K562 (cell line): ENCODE results near the gene CEP41. TPM values are rescaled to one million over a fixed set of nuclear protein-coding genes. Genes with fewer than 3 reads are reported as not detected.
A peak's percentile ranks its signal among the peaks of the same experiment; 100 is the strongest.

Experiments
- ATAC-seq: fragments of 200-7000 bp; cut with Tn5 transposase; 3 replicates; pipeline ENCODE4 v1.9.1; 2020; ENCODE audit warnings: moderate library complexity
- BruUV-seq: library from RNA; stranded (reverse); fragments of 400-500 nt; replicated peaks from 2 replicates; lab custom pipeline; 2021; lab: Mats Ljungman, UMichigan
- CTCF ChIA-PET: fragments of 300-600 bp; formaldehyde crosslinking; extraction: SDS; loops from one replicate; lab custom pipeline; 2021; ENCODE audit warnings: low intra/inter-chr PET ratio; lab: Yijun Ruan, JAX
- POLR2A ChIA-PET: fragments of 300-600, 350-650 bp; sonication (Branson Sonifier 250); formaldehyde crosslinking; extraction: SDS; loops from one replicate; lab custom pipeline; 2021; ENCODE audit warnings: antibody characterized with exemption, inconsistent platforms; lab: Yijun Ruan, JAX
- DNase-seq, 4 experiments: peaks; one replicate each; pipeline versions ENCODE4 v3.0.0 to v3.0.0-alpha.2; 2011 to 2018; ENCODE audit warnings: low spot score in 3 of 4, mixed read lengths in 3 of 4; ENCODE audit errors: extremely low read depth in 1 of 4
- FAIRE-seq: peaks from 2 replicates; lab custom pipeline; 2011; peaks lifted over from hg19 to GRCh38; lab: Jason Lieb, UNC
- H2AFZ ChIP-seq: 2 replicates; pipeline ENCODE4 v1.6.0; 2011; ENCODE audit warnings: low read depth, low read length, control low read depth, inconsistent platforms
- H3K27ac ChIP-seq: fragments of 200-600 bp; 3 replicates; pipeline ENCODE4 v1.8.0; 2011; ENCODE audit warnings: low read depth, mild to moderate bottlenecking, control low read depth, inconsistent platforms, low read length, moderate library complexity, mixed read lengths; ENCODE audit errors: extremely low read depth
- H3K27me3 ChIP-seq, 2 experiments: fragments of 300-600 bp in 1 of 2; 2 replicates in 1 of 2; 3 replicates in 1 of 2; pipeline versions ENCODE4 v1.6.0 to v1.8.0; 2011; ENCODE audit warnings: inconsistent platforms in 2 of 2, low read length in 2 of 2, mild to moderate bottlenecking in 1 of 2, mixed read lengths in 1 of 2, moderate library complexity in 1 of 2; ENCODE audit not compliant: control insufficient read depth in 2 of 2, insufficient read depth in 2 of 2
- H3K36me3 ChIP-seq: fragments of 300-600 bp; 3 replicates; pipeline ENCODE4 v1.8.0; 2011; ENCODE audit warnings: mild to moderate bottlenecking, low read length, inconsistent platforms; ENCODE audit not compliant: control insufficient read depth, insufficient read depth
- H3K4me1 ChIP-seq, 2 experiments: fragments of 200-600 bp in 1 of 2; replicated peaks in 1 of 2; 2 replicates in 1 of 2; 3 replicates in 1 of 2; pipeline versions ENCODE4 v1.5.1 to v1.8.0; 2011; ENCODE audit warnings: inconsistent platforms in 2 of 2, low read length in 2 of 2, mild to moderate bottlenecking in 1 of 2, mixed read lengths in 1 of 2, moderate library complexity in 1 of 2; ENCODE audit not compliant: control insufficient read depth in 2 of 2, insufficient read depth in 2 of 2
- H3K4me2 ChIP-seq: 2 replicates; pipeline ENCODE4 v1.6.1; 2011; ENCODE audit warnings: low read length, control low read depth, inconsistent platforms, mixed read lengths; ENCODE audit not compliant: insufficient read depth
- H3K4me3 ChIP-seq: fragments of 200-600 bp; sonication (generic), shearing (Covaris generic); 2 replicates; pipeline ENCODE4 v1.5.1; 2016; ENCODE audit warnings: control low read depth, inconsistent platforms
- H3K79me2 ChIP-seq: fragments of 200-600 bp; 3 replicates; pipeline ENCODE4 v1.8.0; 2011; ENCODE audit warnings: low read length, inconsistent platforms; ENCODE audit not compliant: control insufficient read depth, insufficient read depth
- H3K9ac ChIP-seq, 2 experiments: 2 replicates each; pipeline versions ENCODE4 v1.6.0 to v1.6.1; 2011; ENCODE audit warnings: low read depth in 2 of 2, low read length in 2 of 2, control low read depth in 1 of 2, inconsistent platforms in 1 of 2, mild to moderate bottlenecking in 1 of 2, mixed read lengths in 1 of 2; ENCODE audit not compliant: insufficient read depth in 1 of 2
- H3K9me1 ChIP-seq: one replicate; pipeline ENCODE4 v1.6.0; 2011; ENCODE audit warnings: inconsistent platforms, mild to moderate bottlenecking, low read length, moderate library complexity; ENCODE audit not compliant: control insufficient read depth, insufficient read depth
- H3K9me3 ChIP-seq: replicated peaks from 2 replicates; pipeline ENCODE4 v1.5.1; 2011; ENCODE audit warnings: low read depth, low read length, inconsistent platforms; ENCODE audit not compliant: control insufficient read depth, insufficient read depth
- H4K20me1 ChIP-seq: replicated peaks from 2 replicates; pipeline ENCODE4 v1.6.1; 2011; ENCODE audit warnings: low read length, inconsistent platforms, mixed read lengths; ENCODE audit not compliant: control insufficient read depth, insufficient read depth
- ARID4B ChIP-seq: sonication (generic); formaldehyde crosslinking; IDR thresholded peaks from 2 replicates; pipeline ENCODE4 v1.8.0; 2022; ENCODE audit warnings: mild to moderate bottlenecking, missing genetic modification reagents
- BCOR ChIP-seq: fragments of 450-650 bp; IDR thresholded peaks from 2 replicates; pipeline ENCODE4 v1.6.1; 2016
- CBX3 ChIP-seq, 2 experiments: IDR thresholded peaks; 1 replicate in 1 of 2; 2 replicates in 1 of 2; pipeline ENCODE4 v1.6.1; 2012; ENCODE audit warnings: inconsistent platforms in 2 of 2, low read length in 2 of 2, borderline replicate concordance in 1 of 2, control low read depth in 1 of 2
- FOXA3 ChIP-seq, 2 experiments: fragments of 450-650 bp in 1 of 2; sonication (generic) in 1 of 2; formaldehyde crosslinking; IDR thresholded peaks in 1 of 2; conservative IDR thresholded peaks in 1 of 2; 2 replicates each; pipeline versions ENCODE4 v1.4.0 to v1.8.0; 2020 to 2022; ENCODE audit warnings: mild to moderate bottlenecking in 2 of 2, missing genetic modification reagents in 1 of 2
- SP1 ChIP-seq: sonication (generic); formaldehyde crosslinking; IDR thresholded peaks from 2 replicates; pipeline ENCODE4 v1.8.1; 2022; ENCODE audit warnings: mild to moderate bottlenecking, missing genetic modification reagents
- YBX1 ChIP-seq: fragments of 450-650 bp; IDR thresholded peaks from 2 replicates; pipeline ENCODE4 v1.7.1; 2016; ENCODE audit warnings: mild to moderate bottlenecking
- ZNF121 ChIP-seq: sonication (generic); formaldehyde crosslinking; conservative IDR thresholded peaks from 2 replicates; pipeline ENCODE4 v1.8.0; 2022; ENCODE audit warnings: missing genetic modification reagents
- ZNF507 ChIP-seq: conservative IDR thresholded peaks from 2 replicates; pipeline ENCODE4 v1.6.1; 2017; ENCODE audit warnings: missing genetic modification characterization, missing compliant biosample characterization
- WGBS: fragments of 100-300 bp; shearing (Covaris generic); methylation state at CpG from one replicate; pipeline ENCODE4 v1.1.6; 2016; ENCODE audit warnings: low coverage, mixed read lengths; ENCODE audit not compliant: insufficient coverage; ENCODE audit errors: missing lambda C conversion rate; 5-methylcytosine and 5-hydroxymethylcytosine counted together
- in situ Hi-C: fragments of 300-500 bp; cut with MboI; formaldehyde crosslinking; loops from 4 replicates; pipeline ENCODE4 v1.15.0; 2018; ENCODE audit warnings: inconsistent platforms, mixed read lengths
- intact Hi-C: fragments of 100-400 bp; cut with micrococcal nuclease; formaldehyde crosslinking; loops from 2 replicates; pipeline ENCODE4 v1.14.2; 2022
- polyA plus RNA-seq, 8 experiments: library from polyadenylated mRNA; depleted of rRNA in 4 of 8; stranded (reverse) in 5 of 8; unstranded in 3 of 8; fragments of >200 nt; fragmentation: Nextera tagmentation in 2 of 8; fragmentation: Illumina TruSeq in 1 of 8; extraction: Ambion mirVana in 2 of 8; extraction: Trizol in 1 of 8; gene quantifications; 2 replicates each; pipeline versions ENCODE4 v1.2.1 to v1.2.3, GENCODE V29; 2011 to 2014; ENCODE audit warnings: inconsistent platforms in 1 of 8, missing spikeins in 1 of 8
- total RNA-seq, 7 experiments: library from RNA; depleted of rRNA in 6 of 7; stranded (reverse); fragments of >200 nt in 6 of 7; fragmentation: Illumina TruSeq in 2 of 7; extraction: Trizol in 2 of 7; gene quantifications; 2 replicates each; pipeline versions ENCODE4 v1.2.1 to v1.2.3, GENCODE V29; 2011 to 2021; ENCODE audit warnings: low replicate concordance in 1 of 7
- TF ChIP-seq, protein P1 (sequence below): sonication (generic); formaldehyde crosslinking; IDR thresholded peaks from 2 replicates; pipeline ENCODE4 v1.8.0; 2022; ENCODE audit warnings: missing genetic modification reagents, mild to moderate bottlenecking, moderate library complexity, borderline replicate concordance
- TF ChIP-seq, protein P2 (sequence below): fragments of 150-350 bp; IDR thresholded peaks from 2 replicates; pipeline ENCODE4 v1.6.1; 2014; ENCODE audit warnings: low read depth, mild to moderate bottlenecking, low read length, borderline replicate concordance

Gene CEP41
- total and polyA plus RNA-seq, 9 of the 15 experiments (the other 6 are each of a cell fraction or from before 2014, with no cell fraction given), result 1.5 to 15.5 (median 6.4) TPM

DNA sequence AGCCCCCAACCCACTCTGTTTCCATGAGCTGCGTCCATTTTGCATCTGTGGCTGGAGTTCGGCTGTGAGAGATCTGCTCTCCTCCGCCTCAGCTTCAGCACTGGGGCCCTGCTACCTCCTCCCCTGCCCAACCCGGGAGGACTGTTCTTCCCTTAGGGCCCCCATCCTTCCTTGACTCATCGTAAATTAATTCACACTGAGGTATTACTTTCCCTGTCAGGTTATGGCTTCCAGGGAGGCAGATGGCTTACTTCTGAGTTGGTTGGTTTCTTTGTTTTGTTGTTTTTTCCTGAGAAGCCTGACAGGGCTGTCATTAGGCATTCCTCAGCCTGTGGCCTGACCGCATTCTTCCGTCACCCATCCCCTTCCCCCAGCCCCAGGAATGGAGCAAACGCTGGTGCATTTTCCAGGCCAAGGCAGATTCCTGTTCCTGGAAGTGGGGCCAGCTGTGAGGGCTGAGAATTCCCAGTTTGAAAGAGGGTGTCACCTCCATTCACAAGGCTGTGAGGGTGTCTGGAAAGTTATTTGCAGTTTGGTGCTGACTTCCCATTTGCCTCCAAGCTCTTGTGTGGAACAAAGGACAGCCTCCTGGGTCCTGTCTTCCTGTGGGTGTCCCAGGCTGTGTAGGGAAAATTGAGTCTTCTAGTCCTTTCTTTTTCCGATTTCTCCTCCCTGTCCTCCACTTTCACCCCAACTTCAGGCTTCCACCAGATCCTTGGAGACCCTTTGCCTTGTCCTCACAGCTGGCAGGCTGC is 84.5 kb downstream of the CEP41 start:
- Histone ChIP-seq H4K20me1 (no peaks in the 10 kb centered on the region), H3K27me3 (peaks cover 11 to 48% of the 10 kb centered on the region in 2 experiments), H3K4me1 (no peaks in the 10 kb centered on the region; a peak in 1 of 5 replicates), H2AFZ (no peak overlapping the region; the same call in 1 of the 2 replicates), H3K27ac (no peak overlapping the region), H3K9me1 (no peaks in the 10 kb centered on the region), H3K4me3 (no peak overlapping the region), H3K36me3 (no peaks in the 10 kb centered on the region), H3K4me2 (no peak overlapping the region), H3K9me3 (peaks cover 5% of the 10 kb centered on the region; the same call in 1 of the 2 replicates), H3K9ac (no peak overlapping the region), H3K79me2 (no peaks in the 10 kb centered on the region)
- no TSS peak for BruUV-seq
- 20% methylated on average over 9 of the region's 9 CpGs for WGBS
- ChIA-PET CTCF (interaction anchor here (0.6 kb wide), 1 partner anchor 1719 kb away, joined by 4 read pairs; no protein-coding TSS in a partner anchor), POLR2A (interaction anchor here (0.7 to 1.9 kb wide), 4 partner anchors 9 to 286 kb away, joined by 3 to 8 read pairs (median 4); partner anchors contain the start of genes CPA5 and KLHDC10)
- FAIRE-seq (peak; percentile 6), ATAC-seq (peak; percentile 19; the same call in 2 of the 3 replicates), DNase-seq (no peak)
- in situ Hi-C loops (no loop called here), intact Hi-C loops (no loop called here)
- TF ChIP-seq BCOR, result no peak
- TF ChIP-seq ZNF121, result no peak
- 0 out of 4 replicates have a peak, but pooled peaks of 1 of the 2 experiments have one; percentile 16 for TF ChIP-seq FOXA3 (CRISPR knock-in tag; conservative IDR thresholded peaks at IDR 0.05 in 1 of 2, IDR thresholded peaks at IDR 0.05 in 1 of 2)
- no peak for TF ChIP-seq ZNF507 (tag)
- TF ChIP-seq SP1, result no peak
- TF ChIP-seq ARID4B, result 0 out of 2 replicates have a peak, but pooled peaks have one; percentile 21
- TF ChIP-seq, protein P1, sequence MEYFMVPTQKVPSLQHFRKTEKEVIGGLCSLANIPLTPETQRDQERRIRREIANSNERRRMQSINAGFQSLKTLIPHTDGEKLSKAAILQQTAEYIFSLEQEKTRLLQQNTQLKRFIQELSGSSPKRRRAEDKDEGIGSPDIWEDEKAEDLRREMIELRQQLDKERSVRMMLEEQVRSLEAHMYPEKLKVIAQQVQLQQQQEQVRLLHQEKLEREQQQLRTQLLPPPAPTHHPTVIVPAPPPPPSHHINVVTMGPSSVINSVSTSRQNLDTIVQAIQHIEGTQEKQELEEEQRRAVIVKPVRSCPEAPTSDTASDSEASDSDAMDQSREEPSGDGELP (CRISPR knock-in tag), result 0 out of 2 replicates have a peak, but pooled peaks have one; percentile 18
- no peak for TF ChIP-seq CBX3 (IDR thresholded peaks at IDR 0.05; ENCODE audit: borderline replicate concordance in 1 of 2, low read length in 2 of 2)
- TF ChIP-seq, protein P2, sequence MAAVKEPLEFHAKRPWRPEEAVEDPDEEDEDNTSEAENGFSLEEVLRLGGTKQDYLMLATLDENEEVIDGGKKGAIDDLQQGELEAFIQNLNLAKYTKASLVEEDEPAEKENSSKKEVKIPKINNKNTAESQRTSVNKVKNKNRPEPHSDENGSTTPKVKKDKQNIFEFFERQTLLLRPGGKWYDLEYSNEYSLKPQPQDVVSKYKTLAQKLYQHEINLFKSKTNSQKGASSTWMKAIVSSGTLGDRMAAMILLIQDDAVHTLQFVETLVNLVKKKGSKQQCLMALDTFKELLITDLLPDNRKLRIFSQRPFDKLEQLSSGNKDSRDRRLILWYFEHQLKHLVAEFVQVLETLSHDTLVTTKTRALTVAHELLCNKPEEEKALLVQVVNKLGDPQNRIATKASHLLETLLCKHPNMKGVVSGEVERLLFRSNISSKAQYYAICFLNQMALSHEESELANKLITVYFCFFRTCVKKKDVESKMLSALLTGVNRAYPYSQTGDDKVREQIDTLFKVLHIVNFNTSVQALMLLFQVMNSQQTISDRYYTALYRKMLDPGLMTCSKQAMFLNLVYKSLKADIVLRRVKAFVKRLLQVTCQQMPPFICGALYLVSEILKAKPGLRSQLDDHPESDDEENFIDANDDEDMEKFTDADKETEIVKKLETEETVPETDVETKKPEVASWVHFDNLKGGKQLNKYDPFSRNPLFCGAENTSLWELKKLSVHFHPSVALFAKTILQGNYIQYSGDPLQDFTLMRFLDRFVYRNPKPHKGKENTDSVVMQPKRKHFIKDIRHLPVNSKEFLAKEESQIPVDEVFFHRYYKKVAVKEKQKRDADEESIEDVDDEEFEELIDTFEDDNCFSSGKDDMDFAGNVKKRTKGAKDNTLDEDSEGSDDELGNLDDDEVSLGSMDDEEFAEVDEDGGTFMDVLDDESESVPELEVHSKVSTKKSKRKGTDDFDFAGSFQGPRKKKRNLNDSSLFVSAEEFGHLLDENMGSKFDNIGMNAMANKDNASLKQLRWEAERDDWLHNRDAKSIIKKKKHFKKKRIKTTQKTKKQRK, result no peak
- no peak for TF ChIP-seq YBX1
